SK-N-SH (cell line): ENCODE measurements around the gene SNRK. TPM values are rescaled to one million over a fixed set of nuclear protein-coding genes. Genes with fewer than 3 reads are reported as not detected.

ENCODE experiments used
- CTCF ChIA-PET: fragments of 300-600, 350-600 bp; formaldehyde crosslinking; extraction: SDS; loops from one replicate; lab custom pipeline; 2021; lab: Yijun Ruan, JAX
- POLR2A ChIA-PET: fragments of 350-600 bp; sonication (Branson Sonifier 250); formaldehyde crosslinking; extraction: SDS; loops from one replicate; lab custom pipeline; 2020; ENCODE audit warnings: antibody characterized with exemption, inconsistent platforms; lab: Yijun Ruan, JAX
- DNase-seq: peaks from one replicate; pipeline ENCODE4 v3.0.0; 2012
- H2AFZ ChIP-seq: fragments of 200-600 bp; sonication (generic); 2 replicates; pipeline ENCODE4 v1.8.1; 2016; ENCODE audit warnings: antibody characterized with exemption, mild to moderate bottlenecking, low read depth
- H3F3A ChIP-seq: fragments of 200-600 bp; sonication (generic); replicated peaks from 2 replicates; pipeline ENCODE3; 2016; ENCODE audit warnings: antibody characterized with exemption, mild to moderate bottlenecking; ENCODE audit not compliant: insufficient read depth
- H3K27ac ChIP-seq, 2 experiments: fragments of 200-500 bp in 1 of 2; fragments of 200-600 bp in 1 of 2; sonication (Bioruptor generic) in 1 of 2; sonication (generic), shearing (Covaris generic) in 1 of 2; 2 replicates each; pipeline versions ENCODE4 v1.5.1 to v1.6.1; 2014 to 2016; ENCODE audit warnings: low read depth in 2 of 2, inconsistent platforms in 1 of 2, low read length in 1 of 2, mild to moderate bottlenecking in 1 of 2, mixed read lengths in 1 of 2
- H3K27me3 ChIP-seq: fragments of 200-600 bp; sonication (generic), shearing (Covaris generic); 2 replicates; pipeline ENCODE4 v1.6.1; 2016; ENCODE audit warnings: mixed run types; ENCODE audit not compliant: insufficient read depth
- H3K36me3 ChIP-seq, 2 experiments: fragments of 200-500 bp in 1 of 2; fragments of 200-600 bp in 1 of 2; sonication (Bioruptor generic) in 1 of 2; sonication (generic) in 1 of 2; replicated peaks in 1 of 2; 2 replicates each; pipeline versions ENCODE3 to v1.5.1; 2014 to 2016; ENCODE audit warnings: low read length in 1 of 2, mild to moderate bottlenecking in 1 of 2; ENCODE audit not compliant: insufficient read depth in 2 of 2, control insufficient read depth in 1 of 2
- H3K4me1 ChIP-seq, 2 experiments: fragments of 200-500 bp in 1 of 2; fragments of 200-600 bp in 1 of 2; sonication (Bioruptor generic) in 1 of 2; sonication (generic), shearing (Covaris generic) in 1 of 2; 2 replicates each; pipeline versions ENCODE4 v1.5.1 to v1.6.1; 2014 to 2016; ENCODE audit warnings: low read depth in 1 of 2, low read length in 1 of 2, mixed run types in 1 of 2; ENCODE audit not compliant: insufficient read depth in 2 of 2, control insufficient read depth in 1 of 2
- H3K4me2 ChIP-seq: fragments of 200-600 bp; sonication (generic), shearing (Covaris generic); 2 replicates; pipeline ENCODE4 v1.6.1; 2017; ENCODE audit warnings: mixed run types
- H3K4me3 ChIP-seq, 2 experiments: fragments of 200-500 bp in 1 of 2; fragments of 200-600 bp in 1 of 2; sonication (Bioruptor generic) in 1 of 2; sonication (generic), shearing (Covaris generic) in 1 of 2; 2 replicates each; pipeline versions ENCODE4 v1.5.1 to v1.8.1; 2014 to 2016; ENCODE audit warnings: low read depth in 2 of 2, inconsistent platforms in 1 of 2, low read length in 1 of 2, mild to moderate bottlenecking in 1 of 2, mixed read lengths in 1 of 2, moderate library complexity in 1 of 2
- H3K79me2 ChIP-seq: fragments of 200-600 bp; sonication (generic); 2 replicates; pipeline ENCODE4 v1.8.1; 2017; ENCODE audit warnings: mild to moderate bottlenecking; ENCODE audit not compliant: insufficient read depth
- H3K9ac ChIP-seq: fragments of 200-600 bp; sonication (generic); 2 replicates; pipeline ENCODE4 v1.6.1; 2017; ENCODE audit warnings: mixed run types
- H3K9me2 ChIP-seq: fragments of 200-600 bp; sonication (generic); 2 replicates; pipeline ENCODE4 v1.6.1; 2017; ENCODE audit warnings: mixed run types
- H3K9me3 ChIP-seq: fragments of 200-600 bp; sonication (generic); 2 replicates; pipeline ENCODE4 v1.6.1; 2017; ENCODE audit warnings: mixed run types, mild to moderate bottlenecking, moderate library complexity
- H4K20me1 ChIP-seq: fragments of 200-600 bp; sonication (generic); 2 replicates; pipeline ENCODE4 v1.6.1; 2017; ENCODE audit warnings: mild to moderate bottlenecking, mixed run types; ENCODE audit not compliant: insufficient read depth
- EP300 ChIP-seq, 2 experiments: IDR thresholded peaks; 2 replicates each; pipeline versions ENCODE4 v1.4.0 to v1.6.1; 2012; ENCODE audit warnings: borderline replicate concordance in 1 of 2, low read depth in 1 of 2, low read length in 1 of 2
- FOXJ3 ChIP-seq: sonication (generic); formaldehyde crosslinking; IDR thresholded peaks from 2 replicates; pipeline ENCODE4 v1.5.1; 2020; ENCODE audit warnings: mild to moderate bottlenecking, missing genetic modification reagents
- JUND ChIP-seq: IDR thresholded peaks from 2 replicates; pipeline ENCODE4 v1.4.0; 2012
- NFIC ChIP-seq: IDR thresholded peaks from 2 replicates; pipeline ENCODE4 v1.4.0; 2012; ENCODE audit warnings: borderline replicate concordance
- NRF1 ChIP-seq: IDR thresholded peaks from 2 replicates; pipeline ENCODE4 v1.6.1; 2012; ENCODE audit warnings: low read depth, mild to moderate bottlenecking, low read length
- POLR2AphosphoS5 ChIP-seq: IDR thresholded peaks from 2 replicates; pipeline ENCODE4 v1.6.1; 2012; ENCODE audit warnings: low read depth, low read length
- RCOR1 ChIP-seq: fragments of 150-350 bp; IDR thresholded peaks from 2 replicates; pipeline ENCODE4 v1.6.1; 2017; ENCODE audit warnings: antibody characterized with exemption, low read length
- RFX5 ChIP-seq: IDR thresholded peaks from 2 replicates; pipeline ENCODE4 v1.6.1; 2012; ENCODE audit warnings: mild to moderate bottlenecking, improper control_type of control experiment, low read length
- RXRA ChIP-seq: IDR thresholded peaks from 2 replicates; pipeline ENCODE4 v1.4.0; 2012; ENCODE audit warnings: low read depth, mild to moderate bottlenecking, borderline replicate concordance
- SIN3A ChIP-seq: IDR thresholded peaks from 2 replicates; pipeline ENCODE4 v1.6.1; 2012; ENCODE audit warnings: low read depth, mild to moderate bottlenecking, low read length, moderate library complexity, borderline replicate concordance
- SMC3 ChIP-seq: IDR thresholded peaks from 2 replicates; pipeline ENCODE4 v1.6.1; 2012; ENCODE audit warnings: low read depth, low read length, improper control_type of control experiment
- TAF1 ChIP-seq: IDR thresholded peaks from 2 replicates; pipeline ENCODE4 v1.6.1; 2012; ENCODE audit warnings: low read depth, mild to moderate bottlenecking, low read length, moderate library complexity, borderline replicate concordance
- TEAD4 ChIP-seq: IDR thresholded peaks from 2 replicates; pipeline ENCODE4 v1.4.0; 2012; ENCODE audit warnings: mild to moderate bottlenecking, borderline replicate concordance; ENCODE audit not compliant: insufficient read depth
- YY1 ChIP-seq: IDR thresholded peaks from 2 replicates; pipeline ENCODE4 v1.4.0; 2012; ENCODE audit warnings: low read depth, mild to moderate bottlenecking
- WGBS: methylation state at CpG from one replicate; pipeline ENCODE4 v1.1.6; 2017; ENCODE audit warnings: low lambda C conversion rate; 5-methylcytosine and 5-hydroxymethylcytosine counted together
- polyA plus RNA-seq, 3 experiments: library from polyadenylated mRNA; depleted of rRNA; stranded (reverse); fragments of >200 nt; gene quantifications; 2 replicates each; pipeline ENCODE4 v1.2.3, GENCODE V29; 2012
- TF ChIP-seq, protein P1 (sequence below): IDR thresholded peaks from 2 replicates; pipeline ENCODE4 v1.4.0; 2012; ENCODE audit warnings: low read depth
- TF ChIP-seq, protein P2 (sequence below): IDR thresholded peaks from 2 replicates; pipeline ENCODE4 v1.4.0; 2012; ENCODE audit warnings: low read depth, borderline replicate concordance
- TF ChIP-seq, protein P3 (sequence below): fragments of 200-600 bp; sonication (generic); IDR thresholded peaks from 2 replicates; pipeline ENCODE4 v1.6.1; 2017; ENCODE audit warnings: antibody characterized with exemption, mild to moderate bottlenecking, moderate library complexity
- TF ChIP-seq, protein P4 (sequence below): IDR thresholded peaks from 2 replicates; pipeline ENCODE4; 2012

Gene SNRK
- polyA plus RNA-seq, 1 of the 3 experiments (the other 2 are of a cell fraction): 3.6 TPM

DNA sequence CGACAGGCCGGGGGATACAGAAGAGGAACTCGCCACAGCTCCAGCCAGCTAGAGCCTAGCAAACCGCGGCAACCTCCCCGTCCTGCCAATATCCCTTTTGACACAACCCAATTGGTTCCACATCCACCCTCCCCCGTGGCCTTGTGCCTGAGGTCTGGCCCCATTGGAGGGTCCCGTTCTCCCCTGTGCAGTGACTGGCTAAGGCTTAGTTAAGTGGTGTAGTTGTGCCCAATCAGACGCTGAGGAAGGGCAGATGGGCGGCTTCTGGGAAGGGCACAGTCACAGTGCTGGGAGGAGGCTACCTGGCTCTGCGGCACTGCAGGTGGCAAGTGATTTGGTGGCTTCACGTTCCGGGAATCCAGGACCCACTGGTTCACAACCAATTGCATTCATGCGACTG, 78.6 kb downstream of the SNRK start:
- ChIA-PET POLR2A (no interaction called here), CTCF (no interaction called here)
- DNase-seq: no peak
- H3K9me3 ChIP-seq: no peaks in the 10 kb centered on the region
- H4K20me1 ChIP-seq: no peaks in the 10 kb centered on the region
- TF ChIP-seq EP300 (IDR thresholded peaks at IDR 0.05; ENCODE audit: borderline replicate concordance in 1 of 2, low read depth in 1 of 2, low read length in 1 of 2): no peak
- TF ChIP-seq NFIC: no peak
- TF ChIP-seq RXRA: no peak
- TF ChIP-seq RCOR1: no peak
- TF ChIP-seq YY1: no peak
- TF ChIP-seq RFX5: no peak
- TF ChIP-seq TEAD4: no peak
- no peaks in the 10 kb centered on the region; a peak in 1 of 4 replicates for H3K4me1 ChIP-seq
- no peaks in the 10 kb centered on the region for H3K36me3 ChIP-seq
- H3K9ac ChIP-seq: no peak overlapping the region
- no peak overlapping the region for H2AFZ ChIP-seq
- no peaks in the 10 kb centered on the region for H3F3A ChIP-seq
- no peaks in the 10 kb centered on the region for H3K27me3 ChIP-seq
- WGBS: 100% methylated on average over 3 of the region's 14 CpGs
- H3K9me2 ChIP-seq: no peaks in the 10 kb centered on the region
- H3K4me3 ChIP-seq: no peak overlapping the region
- H3K79me2 ChIP-seq: no peaks in the 10 kb centered on the region
- H3K27ac ChIP-seq: no peak overlapping the region
- H3K4me2 ChIP-seq: no peak overlapping the region

DNA sequence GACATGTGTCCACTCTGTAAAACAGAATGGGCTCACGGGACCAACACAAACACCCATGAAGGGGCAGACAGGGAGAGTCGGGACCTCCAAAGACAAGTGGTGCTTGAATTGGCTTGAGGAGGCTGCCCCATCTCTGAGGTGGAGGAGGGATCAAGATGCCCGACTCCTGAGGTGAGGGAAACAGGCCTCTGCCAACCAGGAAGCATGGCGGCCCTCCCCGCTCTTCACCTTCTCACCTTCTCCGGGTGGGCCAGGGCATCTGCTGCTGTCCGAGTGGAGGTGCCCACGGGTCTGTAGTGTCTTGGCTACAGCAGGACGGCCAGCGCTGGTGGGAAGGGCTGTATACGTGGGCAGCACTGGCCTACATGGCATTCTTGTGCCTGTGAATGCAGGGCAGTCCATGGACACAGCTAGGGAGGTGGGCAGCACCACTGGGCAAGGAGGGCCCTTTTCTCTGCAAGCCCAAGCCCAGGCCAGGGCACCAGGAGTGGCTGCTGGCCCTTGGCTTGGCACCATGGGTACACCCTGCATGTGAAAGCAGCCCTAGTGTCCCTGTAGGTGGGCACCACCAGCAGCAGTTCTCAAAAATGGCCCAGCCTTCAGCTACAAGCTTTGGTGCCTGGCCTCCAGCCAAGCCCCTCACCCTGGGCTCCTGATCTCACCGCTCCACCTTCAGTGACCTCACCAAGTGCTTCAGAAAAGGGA, 79.4 kb downstream of the SNRK start:
- ChIA-PET CTCF (no interaction called here), POLR2A (no interaction called here)
- H3K27ac ChIP-seq: no peak overlapping the region
- H3K9ac ChIP-seq: no peak overlapping the region
- no peaks in the 10 kb centered on the region for H3K9me3 ChIP-seq
- no peaks in the 10 kb centered on the region for H3F3A ChIP-seq
- H2AFZ ChIP-seq: no peak overlapping the region
- no peaks in the 10 kb centered on the region for H3K36me3 ChIP-seq
- no peak overlapping the region for H3K4me3 ChIP-seq
- TF ChIP-seq EP300 (IDR thresholded peaks at IDR 0.05; ENCODE audit: borderline replicate concordance in 1 of 2, low read depth in 1 of 2, low read length in 1 of 2): no peak
- no peak for TF ChIP-seq JUND
- TF ChIP-seq, protein P1, sequence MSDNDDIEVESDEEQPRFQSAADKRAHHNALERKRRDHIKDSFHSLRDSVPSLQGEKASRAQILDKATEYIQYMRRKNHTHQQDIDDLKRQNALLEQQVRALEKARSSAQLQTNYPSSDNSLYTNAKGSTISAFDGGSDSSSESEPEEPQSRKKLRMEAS: no peak
- no peak for TF ChIP-seq SMC3
- no peak for TF ChIP-seq NFIC
- TF ChIP-seq, protein P2, sequence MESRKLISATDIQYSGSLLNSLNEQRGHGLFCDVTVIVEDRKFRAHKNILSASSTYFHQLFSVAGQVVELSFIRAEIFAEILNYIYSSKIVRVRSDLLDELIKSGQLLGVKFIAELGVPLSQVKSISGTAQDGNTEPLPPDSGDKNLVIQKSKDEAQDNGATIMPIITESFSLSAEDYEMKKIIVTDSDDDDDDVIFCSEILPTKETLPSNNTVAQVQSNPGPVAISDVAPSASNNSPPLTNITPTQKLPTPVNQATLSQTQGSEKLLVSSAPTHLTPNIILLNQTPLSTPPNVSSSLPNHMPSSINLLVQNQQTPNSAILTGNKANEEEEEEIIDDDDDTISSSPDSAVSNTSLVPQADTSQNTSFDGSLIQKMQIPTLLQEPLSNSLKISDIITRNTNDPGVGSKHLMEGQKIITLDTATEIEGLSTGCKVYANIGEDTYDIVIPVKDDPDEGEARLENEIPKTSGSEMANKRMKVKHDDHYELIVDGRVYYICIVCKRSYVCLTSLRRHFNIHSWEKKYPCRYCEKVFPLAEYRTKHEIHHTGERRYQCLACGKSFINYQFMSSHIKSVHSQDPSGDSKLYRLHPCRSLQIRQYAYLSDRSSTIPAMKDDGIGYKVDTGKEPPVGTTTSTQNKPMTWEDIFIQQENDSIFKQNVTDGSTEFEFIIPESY: no peak
- TF ChIP-seq TAF1: no peak
- no peak for TF ChIP-seq FOXJ3 (CRISPR knock-in tag)
- TF ChIP-seq NRF1: no peak
- no peak for TF ChIP-seq TEAD4
- no peak for TF ChIP-seq POLR2AphosphoS5
- TF ChIP-seq, protein P3, sequence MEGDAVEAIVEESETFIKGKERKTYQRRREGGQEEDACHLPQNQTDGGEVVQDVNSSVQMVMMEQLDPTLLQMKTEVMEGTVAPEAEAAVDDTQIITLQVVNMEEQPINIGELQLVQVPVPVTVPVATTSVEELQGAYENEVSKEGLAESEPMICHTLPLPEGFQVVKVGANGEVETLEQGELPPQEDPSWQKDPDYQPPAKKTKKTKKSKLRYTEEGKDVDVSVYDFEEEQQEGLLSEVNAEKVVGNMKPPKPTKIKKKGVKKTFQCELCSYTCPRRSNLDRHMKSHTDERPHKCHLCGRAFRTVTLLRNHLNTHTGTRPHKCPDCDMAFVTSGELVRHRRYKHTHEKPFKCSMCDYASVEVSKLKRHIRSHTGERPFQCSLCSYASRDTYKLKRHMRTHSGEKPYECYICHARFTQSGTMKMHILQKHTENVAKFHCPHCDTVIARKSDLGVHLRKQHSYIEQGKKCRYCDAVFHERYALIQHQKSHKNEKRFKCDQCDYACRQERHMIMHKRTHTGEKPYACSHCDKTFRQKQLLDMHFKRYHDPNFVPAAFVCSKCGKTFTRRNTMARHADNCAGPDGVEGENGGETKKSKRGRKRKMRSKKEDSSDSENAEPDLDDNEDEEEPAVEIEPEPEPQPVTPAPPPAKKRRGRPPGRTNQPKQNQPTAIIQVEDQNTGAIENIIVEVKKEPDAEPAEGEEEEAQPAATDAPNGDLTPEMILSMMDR: no peak
- TF ChIP-seq SIN3A: no peak
- TF ChIP-seq, protein P4, sequence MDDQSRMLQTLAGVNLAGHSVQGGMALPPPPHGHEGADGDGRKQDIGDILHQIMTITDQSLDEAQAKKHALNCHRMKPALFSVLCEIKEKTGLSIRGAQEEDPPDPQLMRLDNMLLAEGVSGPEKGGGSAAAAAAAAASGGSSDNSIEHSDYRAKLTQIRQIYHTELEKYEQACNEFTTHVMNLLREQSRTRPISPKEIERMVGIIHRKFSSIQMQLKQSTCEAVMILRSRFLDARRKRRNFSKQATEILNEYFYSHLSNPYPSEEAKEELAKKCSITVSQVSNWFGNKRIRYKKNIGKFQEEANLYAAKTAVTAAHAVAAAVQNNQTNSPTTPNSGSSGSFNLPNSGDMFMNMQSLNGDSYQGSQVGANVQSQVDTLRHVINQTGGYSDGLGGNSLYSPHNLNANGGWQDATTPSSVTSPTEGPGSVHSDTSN: no peak
- no peak for TF ChIP-seq RXRA
- H3K4me1 ChIP-seq: no peaks in the 10 kb centered on the region; a peak in 1 of 4 replicates
- H3K27me3 ChIP-seq: no peaks in the 10 kb centered on the region
- DNase-seq: no peak
- no peak overlapping the region for H3K4me2 ChIP-seq
- WGBS: 88% methylated on average over 9 of the region's 12 CpGs
- no peaks in the 10 kb centered on the region for H4K20me1 ChIP-seq
- no peaks in the 10 kb centered on the region for H3K79me2 ChIP-seq
- no peaks in the 10 kb centered on the region for H3K9me2 ChIP-seq
